ENCODE measurements around the gene MAP3K2.

MAP3K2 gene

DNA sequence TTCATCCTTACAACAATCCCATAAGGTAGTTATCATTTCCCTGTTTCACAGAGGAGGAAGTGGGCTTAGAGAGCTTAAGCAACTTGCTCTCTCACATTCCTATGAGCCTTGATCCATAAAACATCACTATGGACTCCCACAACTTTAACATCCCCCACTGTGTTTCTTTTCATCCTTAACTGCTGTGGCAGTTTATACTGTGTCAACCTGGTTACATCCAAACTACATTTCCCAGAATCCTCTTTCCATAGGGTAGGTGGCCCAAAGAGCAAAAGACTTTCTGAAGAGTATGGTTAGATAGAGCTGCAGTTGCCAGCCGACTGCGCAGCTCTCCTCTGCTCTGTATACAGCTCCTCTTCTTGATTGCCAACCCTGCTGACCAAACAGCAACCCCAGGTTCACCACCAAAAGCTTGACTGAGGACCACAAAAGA, 22.5 kb downstream of the MAP3K2 start:
- POLR2A ChIA-PET: interaction anchor here (0.8 kb wide), 1 partner anchor 14 kb away, joined by 3 read pairs; no protein-coding TSS in a partner anchor
- CTCF ChIA-PET: interaction anchor here (1.3 to 1.5 kb wide), 4 partner anchors 13 to 114 kb away, joined by 4 to 6 read pairs (median 5); no protein-coding TSS in a partner anchor
- H3K4me3 ChIP-seq (ENCODE audit: low read depth, low read length): no peak overlapping the region
- TF ChIP-seq, protein P1, sequence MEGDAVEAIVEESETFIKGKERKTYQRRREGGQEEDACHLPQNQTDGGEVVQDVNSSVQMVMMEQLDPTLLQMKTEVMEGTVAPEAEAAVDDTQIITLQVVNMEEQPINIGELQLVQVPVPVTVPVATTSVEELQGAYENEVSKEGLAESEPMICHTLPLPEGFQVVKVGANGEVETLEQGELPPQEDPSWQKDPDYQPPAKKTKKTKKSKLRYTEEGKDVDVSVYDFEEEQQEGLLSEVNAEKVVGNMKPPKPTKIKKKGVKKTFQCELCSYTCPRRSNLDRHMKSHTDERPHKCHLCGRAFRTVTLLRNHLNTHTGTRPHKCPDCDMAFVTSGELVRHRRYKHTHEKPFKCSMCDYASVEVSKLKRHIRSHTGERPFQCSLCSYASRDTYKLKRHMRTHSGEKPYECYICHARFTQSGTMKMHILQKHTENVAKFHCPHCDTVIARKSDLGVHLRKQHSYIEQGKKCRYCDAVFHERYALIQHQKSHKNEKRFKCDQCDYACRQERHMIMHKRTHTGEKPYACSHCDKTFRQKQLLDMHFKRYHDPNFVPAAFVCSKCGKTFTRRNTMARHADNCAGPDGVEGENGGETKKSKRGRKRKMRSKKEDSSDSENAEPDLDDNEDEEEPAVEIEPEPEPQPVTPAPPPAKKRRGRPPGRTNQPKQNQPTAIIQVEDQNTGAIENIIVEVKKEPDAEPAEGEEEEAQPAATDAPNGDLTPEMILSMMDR (IDR thresholded peaks at IDR 0.05; ENCODE audit: insufficient read depth, low read length, missing control alignments): no peak
- no peak for DNase-seq (ENCODE audit: low read depth, low spot score)

DNA sequence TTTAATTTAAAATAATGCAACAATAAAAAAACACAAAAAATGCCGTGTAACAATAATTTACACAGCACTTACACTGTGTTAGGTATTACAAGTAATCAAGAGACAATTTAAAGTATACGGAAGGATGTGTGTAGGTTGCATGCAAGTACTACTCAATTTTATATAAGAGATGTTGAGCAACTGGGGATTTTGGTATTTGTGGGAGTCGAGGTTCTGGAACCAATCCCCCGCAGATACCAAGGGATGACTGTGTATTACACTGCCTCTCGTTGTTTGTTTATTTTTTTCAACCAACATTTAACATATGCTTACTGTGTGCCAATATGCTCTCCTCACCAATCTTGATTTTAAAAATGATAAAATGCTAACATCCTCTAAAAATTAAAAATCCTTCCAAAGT, 24.8 kb downstream of the MAP3K2 start:
- TF ChIP-seq, protein P1 (IDR thresholded peaks at IDR 0.05; ENCODE audit: insufficient read depth, low read length, missing control alignments): no peak
- CTCF ChIA-PET: interaction anchor here (1.0 to 1.3 kb wide), 2 partner anchors 15 to 117 kb away, joined by 4 to 5 read pairs; no protein-coding TSS in a partner anchor
- no peak for DNase-seq (ENCODE audit: low read depth, low spot score)
- H3K4me3 ChIP-seq (ENCODE audit: low read depth, low read length): no peak overlapping the region
- POLR2A ChIA-PET: no interaction called here

DNA sequence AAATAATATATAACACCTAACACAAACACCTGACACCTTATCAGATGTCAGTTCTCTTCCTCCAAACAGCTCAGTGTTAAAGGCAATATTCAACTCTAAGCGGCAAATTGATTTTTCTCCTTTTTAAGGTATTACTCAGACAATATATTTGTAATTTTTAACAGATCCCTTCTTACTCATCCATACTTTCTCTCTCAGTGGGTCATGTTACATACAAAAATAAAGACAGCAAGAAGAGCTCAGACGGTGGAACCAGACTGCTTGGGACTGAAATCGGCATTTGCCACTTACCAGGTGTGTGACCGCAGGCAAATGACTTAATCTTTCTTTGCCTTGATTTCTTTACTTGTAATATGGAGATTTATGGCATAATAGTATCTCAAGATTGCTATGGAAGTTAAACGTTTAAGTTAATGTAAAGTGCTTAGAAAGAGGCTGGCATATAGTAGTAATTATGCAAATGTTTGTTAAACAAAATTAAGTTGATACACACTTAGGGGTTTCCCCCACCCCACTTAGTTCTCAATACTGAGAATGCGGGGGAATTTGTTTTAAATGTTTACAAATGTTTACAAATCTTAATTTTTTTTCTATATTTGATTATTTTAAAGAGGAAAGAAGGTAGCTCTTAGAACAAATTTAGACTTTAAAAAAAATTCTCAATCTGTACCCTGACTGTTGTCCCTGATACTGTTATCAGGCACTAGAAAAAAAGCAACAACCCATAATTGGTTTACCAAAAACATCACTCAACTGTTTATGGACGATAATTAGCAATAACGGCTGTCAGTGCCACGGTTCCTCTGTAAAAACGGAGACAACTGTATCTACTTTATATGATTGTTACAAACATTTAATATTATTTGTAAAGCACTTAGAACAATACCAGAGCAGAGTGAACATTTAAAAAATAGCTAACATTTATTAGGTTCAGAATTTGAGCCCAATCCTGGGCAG, 25.6 kb downstream of the MAP3K2 start:
- TF ChIP-seq, protein P1 (IDR thresholded peaks at IDR 0.05; ENCODE audit: insufficient read depth, low read length, missing control alignments): no peak
- H3K4me3 ChIP-seq (ENCODE audit: low read depth, low read length): no peak overlapping the region
- ChIA-PET CTCF (interaction anchor here (0.6 to 1.4 kb wide), 4 partner anchors 13 to 117 kb away, joined by 3 to 5 read pairs (median 4); no protein-coding TSS in a partner anchor), POLR2A (no interaction called here)
- no peak for DNase-seq (ENCODE audit: low read depth, low spot score)

DNA sequence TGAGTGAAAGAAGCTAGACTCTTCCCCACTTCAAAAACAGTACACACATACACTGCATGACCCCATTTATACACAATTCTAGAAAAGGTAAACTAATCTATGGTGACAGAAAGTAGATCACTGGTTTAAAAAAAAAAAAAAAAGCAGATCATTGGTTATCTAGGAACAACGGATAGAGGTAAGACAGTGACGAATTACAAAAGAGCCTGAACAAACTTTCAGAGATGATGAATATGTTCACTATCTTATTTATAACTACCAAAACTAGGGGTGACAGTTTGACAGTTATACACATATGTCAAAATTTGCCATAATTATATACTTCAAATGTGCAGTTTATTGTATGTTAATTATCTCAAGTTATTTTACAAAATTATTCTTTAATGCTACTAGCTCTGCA, 27.5 kb downstream of the MAP3K2 start:
- TF ChIP-seq, protein P1 (IDR thresholded peaks at IDR 0.05; ENCODE audit: insufficient read depth, low read length, missing control alignments): no peak
- no peak for DNase-seq (ENCODE audit: low read depth, low spot score)
- H3K4me3 ChIP-seq (ENCODE audit: low read depth, low read length): no peak overlapping the region
- ChIA-PET CTCF (no interaction called here), POLR2A (no interaction called here)

GRCh38 chr2:127359520-127359919, 28.3 kb downstream of the MAP3K2 start:
- no peak for DNase-seq (ENCODE audit: low read depth, low spot score)
- CTCF ChIA-PET: no interaction called here
- no peak overlapping the region for H3K4me3 ChIP-seq (ENCODE audit: low read depth, low read length)
- TF ChIP-seq, protein P1 (IDR thresholded peaks at IDR 0.05; ENCODE audit: insufficient read depth, low read length, missing control alignments): no peak
- POLR2A ChIA-PET: no interaction called here

- CTCF ChIA-PET: no interaction called here
- POLR2A ChIA-PET: no interaction called here
- TF ChIP-seq, protein P1 (IDR thresholded peaks at IDR 0.05; ENCODE audit: insufficient read depth, low read length, missing control alignments): no peak
- no peak for DNase-seq (ENCODE audit: low read depth, low spot score)
- H3K4me3 ChIP-seq (ENCODE audit: low read depth, low read length): no peak overlapping the region
Observed at GRCh38 chr2:127358971-127359370, 28.8 kb downstream of the MAP3K2 start.

All from AG04449 (cell line).